Small intestine (tissue), 7 donors: ENCODE measurements around the gene FAS. TPM values are rescaled to one million over a fixed set of nuclear protein-coding genes. Genes with fewer than 3 reads are reported as not detected.

Experiments
- DNase-seq, 2 donors: peaks; one replicate each; pipeline versions ENCODE4 v3.0.0 to v3.0.0-alpha.2; 2013
- FAIRE-seq: peaks from 2 replicates; lab custom pipeline; 2012; peaks lifted over from hg19 to GRCh38; lab: Jason Lieb, UNC
- H3K27ac ChIP-seq, 3 donors: one replicate each; pipeline ENCODE4 v1.5.1; 2013; ENCODE audit warnings: low read length in 2 of 3, mild to moderate bottlenecking in 2 of 3, control low read depth in 1 of 3, inconsistent platforms in 1 of 3, low read depth in 1 of 3, moderate library complexity in 1 of 3
- H3K27me3 ChIP-seq, 3 donors: one replicate each; pipeline ENCODE4 v1.6.1; 2013; ENCODE audit warnings: low read length in 3 of 3, inconsistent platforms in 1 of 3; ENCODE audit not compliant: control insufficient read depth in 3 of 3, insufficient read depth in 3 of 3
- H3K36me3 ChIP-seq, 3 donors: one replicate each; pipeline ENCODE4 v1.6.1; 2013; ENCODE audit warnings: low read length in 3 of 3, inconsistent platforms in 1 of 3, low read depth in 1 of 3, mild to moderate bottlenecking in 1 of 3, moderate library complexity in 1 of 3; ENCODE audit not compliant: control insufficient read depth in 3 of 3, insufficient read depth in 2 of 3
- H3K4me1 ChIP-seq, 3 donors: one replicate each; pipeline ENCODE4 v1.6.1; 2013; ENCODE audit warnings: low read length in 2 of 3, inconsistent platforms in 1 of 3, low read depth in 1 of 3, mild to moderate bottlenecking in 1 of 3, moderate library complexity in 1 of 3; ENCODE audit not compliant: control insufficient read depth in 3 of 3, insufficient read depth in 2 of 3
- H3K4me3 ChIP-seq, 3 donors: one replicate each; pipeline ENCODE4 v1.5.1; 2013; ENCODE audit warnings: low read length in 3 of 3, control low read depth in 1 of 3, inconsistent platforms in 1 of 3, low read depth in 1 of 3, mild to moderate bottlenecking in 1 of 3, moderate library complexity in 1 of 3
- H3K9me3 ChIP-seq, 2 donors: one replicate each; pipeline ENCODE4 v1.6.1; 2013; ENCODE audit warnings: low read depth in 1 of 2, low read length in 1 of 2; ENCODE audit not compliant: control insufficient read depth in 2 of 2, insufficient read depth in 1 of 2
- WGBS, 3 donors: extraction: QIAGEN DNeasy Blood & Tissue Kit; methylation state at CpG; one replicate each; pipeline ENCODE4 v1.1.7; 2013; 5-methylcytosine and 5-hydroxymethylcytosine counted together
- polyA plus RNA-seq, 4 donors: library from polyadenylated mRNA; stranded (reverse) in 3 of 4; unstranded in 1 of 4; fragments of 200-250 nt in 3 of 4; fragments of 120-200 nt in 1 of 4; gene quantifications; one replicate each; pipeline versions ENCODE4 v1.2.1 to v1.2.3, GENCODE V29; 2013
- donor health status: healthy with polysubstance abuse.
- donor health status: control.
- donor health status: control.
- donor health status: Bipolar disorder and iron deficiency.
- donor health status: healthy.

FAS gene
- polyA plus RNA-seq, 4 donors, result 3.4 to 11.3 (median 5.7) TPM

GRCh38 chr10:88962336-88962735 lies 28.3 kb upstream of the FAS start:
- Histone ChIP-seq H3K27ac (no peak overlapping the region), H3K36me3 (no peaks in the 10 kb centered on the region), H3K4me3 (no peak overlapping the region), H3K9me3 (no peaks in the 10 kb centered on the region), H3K4me1 (no peaks in the 10 kb centered on the region), H3K27me3 (no peaks in the 10 kb centered on the region)
- DNase-seq (no peak), FAIRE-seq (no peak)
- WGBS, 3 donors, result 70 to 82% (median 71%) methylated on average over 2 of the region's 2 CpGs

GRCh38 chr10:88963318-88963717 lies 27.3 kb upstream of the FAS start:
- Histone ChIP-seq H3K4me1 (no peaks in the 10 kb centered on the region), H3K27ac (no peak overlapping the region), H3K4me3 (no peak overlapping the region), H3K27me3 (no peaks in the 10 kb centered on the region), H3K9me3 (no peaks in the 10 kb centered on the region), H3K36me3 (no peaks in the 10 kb centered on the region)
- 91 to 97% (median 97%) methylated on average over 2 of the region's 2 CpGs for WGBS, 3 donors
- FAIRE-seq (no peak), DNase-seq (no peak)

GRCh38 chr10:88964360-88964759 lies 26.2 kb upstream of the FAS start:
- 43 to 62% (median 45%) methylated on average over 1 of the region's 1 CpG for WGBS, 3 donors

GRCh38 chr10:88964869-88965415 lies 25.7 kb upstream of the FAS start:
- Histone ChIP-seq H3K27ac (no peak overlapping the region), H3K4me1 (no peaks in the 10 kb centered on the region), H3K36me3 (no peaks in the 10 kb centered on the region), H3K9me3 (no peaks in the 10 kb centered on the region), H3K27me3 (no peaks in the 10 kb centered on the region), H3K4me3 (no peak overlapping the region)
- WGBS, 3 donors, result 64 to 86% (median 83%) methylated on average over 3 of the region's 3 CpGs
- DNase-seq (no peak), FAIRE-seq (no peak)

More at GRCh38 chr10:88964360-88964759, 26.2 kb upstream of the FAS start:
- H3K9me3 ChIP-seq, result no peaks in the 10 kb centered on the region
- no peaks in the 10 kb centered on the region for H3K4me1 ChIP-seq
- H3K36me3 ChIP-seq, result no peaks in the 10 kb centered on the region
- H3K27me3 ChIP-seq, result no peaks in the 10 kb centered on the region
- no peak overlapping the region for H3K4me3 ChIP-seq
- FAIRE-seq (no peak), DNase-seq (peak in 1 of 2 donors; percentile 35)
- no peak overlapping the region for H3K27ac ChIP-seq

GRCh38 chr10:88966797-88967196 lies 23.8 kb upstream of the FAS start:
- H3K4me3 ChIP-seq, result no peak overlapping the region
- no peak for FAIRE-seq
- no peak for DNase-seq
- peak overlapping the region in 1 of 3 donors; percentile 51 for H3K27ac ChIP-seq
- H3K4me1 ChIP-seq, result no peaks in the 10 kb centered on the region
- no peaks in the 10 kb centered on the region for H3K27me3 ChIP-seq
- no peaks in the 10 kb centered on the region for H3K36me3 ChIP-seq
- no peaks in the 10 kb centered on the region for H3K9me3 ChIP-seq
- WGBS, 3 donors, result 51 to 65% (median 59%) methylated on average over 3 of the region's 3 CpGs

- Histone ChIP-seq H3K36me3 (no peaks in the 10 kb centered on the region), H3K27ac (no peak overlapping the region), H3K9me3 (no peaks in the 10 kb centered on the region), H3K27me3 (no peaks in the 10 kb centered on the region), H3K4me1 (no peaks in the 10 kb centered on the region), H3K4me3 (no peak overlapping the region)
- WGBS, 3 donors, result 63 to 83% (median 79%) methylated on average over 2 of the region's 2 CpGs
- DNase-seq (no peak), FAIRE-seq (no peak)
Observed at GRCh38 chr10:88968391-88968790, 22.2 kb upstream of the FAS start.

GRCh38 chr10:88971221-88972061 lies 19.2 kb upstream of the FAS start:
- no peaks in the 10 kb centered on the region for H3K27me3 ChIP-seq
- H3K4me1 ChIP-seq, result no peaks in the 10 kb centered on the region
- WGBS, 3 donors, result 65 to 89% (median 87%) methylated on average over 5 of the region's 5 CpGs
- H3K9me3 ChIP-seq, result no peaks in the 10 kb centered on the region
- no peaks in the 10 kb centered on the region for H3K36me3 ChIP-seq
- FAIRE-seq (no peak), DNase-seq (no peak)
- no peak overlapping the region for H3K4me3 ChIP-seq
- peak overlapping the region in 2 of 3 donors; percentile 16 to 21 for H3K27ac ChIP-seq

- FAIRE-seq (no peak), DNase-seq (no peak)
- Histone ChIP-seq H3K36me3 (no peaks in the 10 kb centered on the region), H3K4me1 (no peaks in the 10 kb centered on the region), H3K27me3 (no peaks in the 10 kb centered on the region), H3K4me3 (no peak overlapping the region), H3K27ac (peak overlapping the region in 1 of 3 donors; percentile 44), H3K9me3 (no peaks in the 10 kb centered on the region)
- WGBS, 3 donors, result 79 to 93% (median 91%) methylated on average over 3 of the region's 3 CpGs
Observed at GRCh38 chr10:88974012-88974411, 16.6 kb upstream of the FAS start.
